Keratinocyte (primary cell): ENCODE data around the gene MCOLN3. TPM values are rescaled to one million over a fixed set of nuclear protein-coding genes. Genes with fewer than 3 reads are reported as not detected.

Experiments
- DNase-seq: peaks from one replicate; pipeline ENCODE4 v3.0.0-alpha.2; 2011; ENCODE audit warnings: low read depth, missing footprints, low spot score
- FAIRE-seq: peaks from 2 replicates; lab custom pipeline; 2011; peaks lifted over from hg19 to GRCh38; lab: Jason Lieb, UNC
- H2AFZ ChIP-seq: 2 replicates; pipeline ENCODE4 v1.6.0; 2012; ENCODE audit warnings: low read length, control low read depth, inconsistent platforms; ENCODE audit not compliant: control insufficient read depth
- H3K27ac ChIP-seq: 2 replicates; pipeline ENCODE4 v1.5.1; 2011; ENCODE audit warnings: low read length; ENCODE audit not compliant: control insufficient read depth, insufficient read depth
- H3K27me3 ChIP-seq: 3 replicates; pipeline ENCODE4 v1.6.0; 2011; ENCODE audit warnings: low read length; ENCODE audit not compliant: control insufficient read depth, insufficient read depth; ENCODE audit errors: extremely low read depth
- H3K36me3 ChIP-seq, 2 experiments: 2 replicates in 1 of 2; 3 replicates in 1 of 2; pipeline ENCODE4 v1.5.1; 2011; ENCODE audit warnings: low read length in 2 of 2, mild to moderate bottlenecking in 1 of 2; ENCODE audit not compliant: control insufficient read depth in 2 of 2, insufficient read depth in 2 of 2; ENCODE audit errors: extremely low read depth in 1 of 2
- H3K4me1 ChIP-seq: 3 replicates; pipeline ENCODE4 v1.5.1; 2011; ENCODE audit warnings: low read length; ENCODE audit not compliant: control insufficient read depth, insufficient read depth; ENCODE audit errors: extremely low read depth
- H3K4me2 ChIP-seq: 3 replicates; pipeline ENCODE4 v1.6.0; 2011; ENCODE audit warnings: low read depth, low read length; ENCODE audit not compliant: control insufficient read depth, insufficient read depth; ENCODE audit errors: extremely low read depth
- H3K4me3 ChIP-seq, 3 experiments: fragments of 200-600 bp in 1 of 3; sonication (generic) in 1 of 3; 2 replicates in 2 of 3; 3 replicates in 1 of 3; pipeline ENCODE4 v1.5.1; 2011 to 2016; ENCODE audit warnings: low read length in 3 of 3, mild to moderate bottlenecking in 3 of 3, control low read depth in 2 of 3, inconsistent platforms in 1 of 3, low read depth in 1 of 3, mixed read lengths in 1 of 3, mixed run types in 1 of 3, moderate library complexity in 1 of 3; ENCODE audit not compliant: control insufficient read depth in 2 of 3, insufficient read depth in 2 of 3; ENCODE audit errors: extremely low read depth in 1 of 3
- H3K79me2 ChIP-seq: 2 replicates; pipeline ENCODE4 v1.6.0; 2012; ENCODE audit warnings: low read length; ENCODE audit not compliant: control insufficient read depth, insufficient read depth
- H3K9ac ChIP-seq: 3 replicates; pipeline ENCODE4 v1.6.0; 2011; ENCODE audit warnings: low read length; ENCODE audit not compliant: control insufficient read depth, insufficient read depth; ENCODE audit errors: extremely low read depth
- H3K9me1 ChIP-seq: 3 replicates; pipeline ENCODE4 v1.6.0; 2011; ENCODE audit warnings: low read length; ENCODE audit not compliant: control insufficient read depth, insufficient read depth; ENCODE audit errors: extremely low read depth
- H3K9me3 ChIP-seq: 2 replicates; pipeline ENCODE4 v1.5.1; 2012; ENCODE audit warnings: low read depth, low read length; ENCODE audit not compliant: control insufficient read depth
- H4K20me1 ChIP-seq: 3 replicates; pipeline ENCODE4 v1.6.0; 2011; ENCODE audit warnings: low read length; ENCODE audit not compliant: control insufficient read depth, insufficient read depth; ENCODE audit errors: extremely low read depth
- CTCF ChIP-seq, 3 experiments: IDR thresholded peaks in 1 of 3; conservative IDR thresholded peaks in 1 of 3; optimal IDR thresholded peaks in 1 of 3; 2 replicates in 2 of 3; 3 replicates in 1 of 3; pipeline versions ENCODE3 to v1.5.1; 2011; ENCODE audit warnings: low read length in 3 of 3, mild to moderate bottlenecking in 3 of 3, moderate library complexity in 2 of 3, control low read depth in 1 of 3, inconsistent platforms in 1 of 3; ENCODE audit not compliant: insufficient read depth in 2 of 3; ENCODE audit errors: extremely low read depth in 1 of 3
- EZH2 ChIP-seq: IDR thresholded peaks from one replicate; pipeline ENCODE4 v1.6.1; 2012; ENCODE audit warnings: inconsistent platforms, mild to moderate bottlenecking, low read length, moderate library complexity
- dilution Hi-C: fragments of 300-500 bp; cut with MboI; formaldehyde crosslinking; loops from one replicate; pipeline ENCODE4 v1.7.0; 2020; ENCODE audit warnings: low sequenced_read_pairs; ENCODE audit not compliant: extremely low pct_ligation_motif_present
- polyA plus RNA-seq, 5 experiments: library from polyadenylated mRNA; depleted of rRNA in 3 of 5; stranded (reverse) in 3 of 5; stranded (forward) in 1 of 5; unstranded in 1 of 5; fragments of >200 nt; gene quantifications; 1 replicate in 1 of 5; 2 replicates in 3 of 5; 3 replicates in 1 of 5; pipeline versions ENCODE4 v1.2.1 to v1.2.3, GENCODE V29; 2011 to 2012; ENCODE audit warnings: missing spikeins in 2 of 5, low read depth in 1 of 5, low replicate concordance in 1 of 5

The MCOLN3 gene
- polyA plus RNA-seq, 1 donor (not counting 4 experiments of a cell fraction or from before 2014, with no cell fraction given) = 15.4 TPM

DNA sequence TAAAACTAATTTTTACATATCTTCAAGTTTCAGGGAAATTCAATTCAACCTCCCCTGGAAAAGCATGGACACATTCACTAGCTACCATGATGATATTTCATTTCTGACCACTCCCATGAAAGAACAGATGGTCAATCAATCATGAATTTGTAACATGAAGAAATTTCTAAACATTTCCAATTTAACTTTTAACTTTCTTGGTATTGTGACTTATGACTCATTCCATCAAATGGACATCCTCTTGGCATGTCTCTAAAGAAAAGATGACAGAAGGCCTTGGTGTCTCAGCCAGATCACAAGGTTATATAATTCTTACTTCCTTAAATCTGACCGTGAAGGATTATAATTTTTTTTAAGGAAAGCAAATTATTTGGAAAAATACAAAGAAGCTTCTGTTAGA is 10.5 kb upstream of the MCOLN3 start:
- H3K27ac ChIP-seq = no peak overlapping the region
- no peak for DNase-seq
- H3K4me1 ChIP-seq = peaks cover 5% of the 10 kb centered on the region

DNA sequence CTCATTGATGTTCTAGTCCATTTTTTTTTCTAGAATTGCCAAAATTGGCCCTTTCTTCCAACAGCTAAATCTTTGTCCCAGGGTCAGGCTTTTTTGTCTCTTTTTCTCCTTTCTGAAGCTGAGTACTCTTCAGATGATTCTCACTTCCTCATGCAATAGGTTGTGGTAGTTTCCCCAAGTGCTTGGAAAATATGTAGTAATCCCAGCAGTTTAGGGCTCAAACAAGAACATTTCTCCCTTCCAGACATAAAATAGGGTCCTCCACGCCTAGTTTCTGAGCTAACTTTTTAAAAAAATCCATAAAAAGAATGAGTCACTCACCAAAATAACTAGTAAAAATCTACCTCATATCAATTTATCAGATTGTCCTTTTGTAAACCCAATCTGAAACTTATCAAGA is 10.0 kb upstream of the MCOLN3 start:
- FAIRE-seq = no peak
- Histone ChIP-seq H3K9ac (no peak overlapping the region), H3K4me1 (peaks cover 5% of the 10 kb centered on the region), H3K4me3 (no peak overlapping the region), H3K27ac (no peak overlapping the region), H3K27me3 (no peaks in the 10 kb centered on the region), H3K4me2 (no peak overlapping the region), H3K9me1 (no peaks in the 10 kb centered on the region), H2AFZ (no peak overlapping the region), H4K20me1 (no peaks in the 10 kb centered on the region), H3K9me3 (no peaks in the 10 kb centered on the region), H3K36me3 (no peaks in the 10 kb centered on the region), H3K79me2 (no peaks in the 10 kb centered on the region)
- dilution Hi-C loops = no loop called here
- no peak for DNase-seq
- TF ChIP-seq EZH2 (no peak), CTCF (optimal IDR thresholded peaks at IDR 0.05 in 1 of 3, IDR thresholded peaks at IDR 0.05 in 1 of 3, conservative IDR thresholded peaks at IDR 0.05 in 1 of 3; ENCODE audit: extremely low read depth in 1 of 3, insufficient read depth in 2 of 3, low read length in 3 of 3) (no peak)

More for the DNA sequence above, 10.5 kb upstream of the MCOLN3 start:
- dilution Hi-C loops = no loop called here
- H3K9ac ChIP-seq = no peak overlapping the region
- no peaks in the 10 kb centered on the region for H3K27me3 ChIP-seq
- H3K79me2 ChIP-seq = no peaks in the 10 kb centered on the region
- H2AFZ ChIP-seq = no peak overlapping the region
- H3K4me2 ChIP-seq = no peak overlapping the region
- no peak for TF ChIP-seq EZH2
- no peak for TF ChIP-seq CTCF (optimal IDR thresholded peaks at IDR 0.05 in 1 of 3, IDR thresholded peaks at IDR 0.05 in 1 of 3, conservative IDR thresholded peaks at IDR 0.05 in 1 of 3; ENCODE audit: extremely low read depth in 1 of 3, insufficient read depth in 2 of 3, low read length in 3 of 3)
- FAIRE-seq = no peak
- H3K9me1 ChIP-seq = no peaks in the 10 kb centered on the region
- no peak overlapping the region for H3K4me3 ChIP-seq
- H3K36me3 ChIP-seq = no peaks in the 10 kb centered on the region
- H4K20me1 ChIP-seq = no peaks in the 10 kb centered on the region
- H3K9me3 ChIP-seq = no peaks in the 10 kb centered on the region
